HepG2 (cell line): Measurements from ENCODE around the gene TCF20. TPM values are rescaled to one million over a fixed set of nuclear protein-coding genes. Genes with fewer than 3 reads are reported as not detected.

Experiments
- ATAC-seq: fragments of 200-7000 bp; cut with Tn5 transposase; 3 replicates; pipeline ENCODE4 v1.9.1; 2020; ENCODE audit warnings: mild to moderate bottlenecking, moderate library complexity
- BruUV-seq: library from RNA; stranded (reverse); fragments of 400-500 nt; replicated peaks from 2 replicates; lab custom pipeline; 2021; lab: Mats Ljungman, UMichigan
- CTCF ChIA-PET: fragments of 300-600 bp; formaldehyde crosslinking; extraction: SDS; loops from one replicate; lab custom pipeline; 2021; ENCODE audit warnings: low total read pairs, inconsistent platforms, low intra/inter-chr PET ratio; lab: Yijun Ruan, JAX
- POLR2A ChIA-PET: fragments of 350-600 bp; sonication (Branson Sonifier 250); formaldehyde crosslinking; loops from one replicate; lab custom pipeline; 2020; ENCODE audit warnings: antibody characterized with exemption, inconsistent platforms; lab: Yijun Ruan, JAX
- DNase-seq: peaks from one replicate; pipeline ENCODE4 v3.0.0-alpha.2; 2015; ENCODE audit warnings: low spot score
- FAIRE-seq: peaks from 3 replicates; lab custom pipeline; 2011; peaks lifted over from hg19 to GRCh38; lab: Jason Lieb, UNC
- H2AFZ ChIP-seq: one replicate; pipeline ENCODE4 v1.6.1; 2011; ENCODE audit warnings: low read length, inconsistent platforms
- H3K27ac ChIP-seq: fragments of 300-600 bp; 3 replicates; pipeline ENCODE4 v1.8.0; 2011; ENCODE audit warnings: mixed run types, mild to moderate bottlenecking, mixed read lengths, low read length, inconsistent platforms; ENCODE audit not compliant: insufficient read depth; ENCODE audit errors: extremely low read length
- H3K27me3 ChIP-seq, 2 experiments: fragments of 200-600 bp in 1 of 2; 2 replicates in 1 of 2; 3 replicates in 1 of 2; pipeline versions ENCODE4 v1.6.0 to v1.8.0; 2011; ENCODE audit warnings: low read length in 2 of 2, mild to moderate bottlenecking in 2 of 2, moderate library complexity in 2 of 2, inconsistent platforms in 1 of 2; ENCODE audit not compliant: insufficient read depth in 2 of 2, control insufficient read depth in 1 of 2
- H3K36me3 ChIP-seq, 2 experiments: fragments of 200-600 bp in 1 of 2; replicated peaks in 1 of 2; 2 replicates in 1 of 2; 3 replicates in 1 of 2; pipeline versions ENCODE4 v1.5.1 to v1.8.0; 2011; ENCODE audit warnings: low read length in 2 of 2, inconsistent platforms in 1 of 2; ENCODE audit not compliant: insufficient read depth in 2 of 2, control insufficient read depth in 1 of 2
- H3K4me1 ChIP-seq: 2 replicates; pipeline ENCODE4 v1.5.1; 2012; ENCODE audit warnings: low read length, inconsistent platforms; ENCODE audit not compliant: insufficient read depth
- H3K4me2 ChIP-seq: 2 replicates; pipeline ENCODE4 v1.6.0; 2011; ENCODE audit warnings: low read depth, low read length, inconsistent platforms
- H3K4me3 ChIP-seq, 3 experiments: fragments of 200-600 bp in 1 of 3; sonication (generic), shearing (Covaris generic) in 1 of 3; replicated peaks in 1 of 3; 2 replicates each; pipeline ENCODE4 v1.5.1; 2011 to 2016; ENCODE audit warnings: low read length in 3 of 3, inconsistent platforms in 2 of 3, low read depth in 2 of 3, mild to moderate bottlenecking in 2 of 3, control low read depth in 1 of 3, mixed read lengths in 1 of 3; ENCODE audit not compliant: insufficient read depth in 1 of 3
- H3K79me2 ChIP-seq: one replicate; pipeline ENCODE4 v1.6.1; 2011; ENCODE audit warnings: low read length, inconsistent platforms; ENCODE audit not compliant: insufficient read depth
- H3K9ac ChIP-seq: 2 replicates; pipeline ENCODE4 v1.6.0; 2011; ENCODE audit warnings: mild to moderate bottlenecking, low read depth, low read length, inconsistent platforms; ENCODE audit not compliant: insufficient read depth
- H3K9me3 ChIP-seq: 2 replicates; pipeline ENCODE4 v1.5.1; 2012; ENCODE audit warnings: mild to moderate bottlenecking, low read length
- H4K20me1 ChIP-seq: 2 replicates; pipeline ENCODE4 v1.6.0; 2011; ENCODE audit warnings: inconsistent platforms, mild to moderate bottlenecking, low read length, moderate library complexity; ENCODE audit not compliant: insufficient read depth
- ARHGAP35 ChIP-seq: sonication (generic); formaldehyde crosslinking; IDR thresholded peaks from 2 replicates; pipeline ENCODE4 v1.9.0; 2022; ENCODE audit warnings: mild to moderate bottlenecking, inconsistent platforms, moderate library complexity, missing genetic modification reagents, borderline replicate concordance
- HNF4A ChIP-seq: sonication (generic); formaldehyde crosslinking; IDR thresholded peaks from 2 replicates; pipeline ENCODE4 v1.4.0; 2020; ENCODE audit warnings: missing genetic modification reagents
- HNF4G ChIP-seq, 2 experiments: sonication (generic) in 1 of 2; formaldehyde crosslinking in 1 of 2; IDR thresholded peaks; 2 replicates each; pipeline versions ENCODE4 v1.4.0 to v1.6.1; 2011 to 2020; ENCODE audit warnings: borderline replicate concordance in 2 of 2, low read depth in 2 of 2, mild to moderate bottlenecking in 2 of 2, low read length in 1 of 2, missing genetic modification reagents in 1 of 2, moderate library complexity in 1 of 2
- MNT ChIP-seq: fragments of 450-650 bp; IDR thresholded peaks from 2 replicates; pipeline ENCODE4 v1.6.1; 2016
- PLRG1 ChIP-seq: fragments of 450-650 bp; conservative IDR thresholded peaks from 2 replicates; pipeline ENCODE4 v1.6.1; 2016
- RBAK ChIP-seq: sonication (generic); formaldehyde crosslinking; IDR thresholded peaks from 2 replicates; pipeline ENCODE4 v1.5.1; 2020; ENCODE audit warnings: mild to moderate bottlenecking, missing genetic modification reagents
- SCMH1 ChIP-seq: sonication (generic); formaldehyde crosslinking; IDR thresholded peaks from 2 replicates; pipeline ENCODE4 v1.9.0; 2021; ENCODE audit warnings: missing genetic modification reagents, mild to moderate bottlenecking, borderline replicate concordance
- TRIM22 ChIP-seq: fragments of 450-650 bp; IDR thresholded peaks from 2 replicates; pipeline ENCODE4 v1.6.1; 2017
- ZC3H13 ChIP-seq: sonication (generic); formaldehyde crosslinking; IDR thresholded peaks from 2 replicates; pipeline ENCODE4 v1.8.1; 2023; ENCODE audit warnings: mild to moderate bottlenecking, missing genetic modification reagents, moderate library complexity
- ZMAT3 ChIP-seq: sonication (generic); formaldehyde crosslinking; conservative IDR thresholded peaks from 2 replicates; pipeline ENCODE4 v1.7.0; 2021; ENCODE audit warnings: missing genetic modification reagents
- ZMYM4 ChIP-seq: sonication (generic); formaldehyde crosslinking; IDR thresholded peaks from 2 replicates; pipeline ENCODE4 v1.8.1; 2023; ENCODE audit warnings: mild to moderate bottlenecking, missing genetic modification reagents
- ZNF296 ChIP-seq: sonication (generic); formaldehyde crosslinking; conservative IDR thresholded peaks from 2 replicates; pipeline ENCODE4 v1.5.0; 2020; ENCODE audit warnings: mild to moderate bottlenecking, missing genetic modification reagents
- ZNF609 ChIP-seq: sonication (generic); formaldehyde crosslinking; IDR thresholded peaks from 2 replicates; pipeline ENCODE4 v1.4.0; 2020; ENCODE audit warnings: mild to moderate bottlenecking, missing genetic modification reagents, borderline replicate concordance
- ZNF749 ChIP-seq: sonication (generic); formaldehyde crosslinking; IDR thresholded peaks from 2 replicates; pipeline ENCODE4 v1.8.0; 2022; ENCODE audit warnings: mild to moderate bottlenecking, missing genetic modification reagents, moderate library complexity, borderline replicate concordance
- ZSCAN5A ChIP-seq: sonication (generic); formaldehyde crosslinking; IDR thresholded peaks from 2 replicates; pipeline ENCODE4 v1.8.0; 2022; ENCODE audit warnings: mild to moderate bottlenecking, missing genetic modification reagents, borderline replicate concordance
- WGBS: methylation state at CpG from one replicate; pipeline ENCODE4 v1.1.6; 2017; ENCODE audit warnings: low lambda C conversion rate; 5-methylcytosine and 5-hydroxymethylcytosine counted together
- in situ Hi-C: cut with HindIII; loops from 2 replicates; pipeline ENCODE4 v1.10.0; 2017; ENCODE audit warnings: low pct_unique_long_range_greater_than_20kb; ENCODE audit not compliant: extremely low pct_ligation_motif_present
- intact Hi-C: fragments of 100-400 bp; cut with micrococcal nuclease; formaldehyde crosslinking; loops from one replicate; pipeline ENCODE4 v1.10.0; 2022; ENCODE audit not compliant: unreplicated experiment
- polyA plus RNA-seq, 8 experiments: library from polyadenylated mRNA; depleted of rRNA in 3 of 8; stranded (reverse) in 7 of 8; unstranded in 1 of 8; fragments of >200 nt; fragmentation: Illumina TruSeq in 4 of 8; extraction: Trizol in 4 of 8; gene quantifications; 2 replicates each; pipeline versions ENCODE4 v1.2.1 to v1.2.3, GENCODE V29; 2011 to 2016; ENCODE audit warnings: low read depth in 4 of 8, missing spikeins in 1 of 8, mixed read lengths in 1 of 8; ENCODE audit not compliant: insufficient read depth in 1 of 8
- total RNA-seq, 5 experiments: library from RNA; depleted of rRNA; stranded (reverse); fragments of >200 nt; fragmentation: Illumina TruSeq; extraction: Trizol; gene quantifications; 2 replicates each; pipeline ENCODE4 v1.2.3, GENCODE V29; 2016; ENCODE audit warnings: low read depth in 1 of 5

Gene TCF20
- total and polyA plus RNA-seq, 2 of the 13 experiments (the other 11 are each of a cell fraction or from before 2014, with no cell fraction given) = 12.8 to 23.7 TPM

- Histone ChIP-seq H3K27me3 (no peaks in the 10 kb centered on the region), H2AFZ (no peak overlapping the region), H4K20me1 (peaks cover 34% of the 10 kb centered on the region), H3K4me1 (peaks cover 27% of the 10 kb centered on the region), H3K27ac (no peak overlapping the region), H3K4me3 (no peak overlapping the region), H3K4me2 (no peak overlapping the region), H3K79me2 (peaks cover 74% of the 10 kb centered on the region), H3K9me3 (no peaks in the 10 kb centered on the region), H3K9ac (no peak overlapping the region), H3K36me3 (peaks cover 0 to 6% of the 10 kb centered on the region in 2 experiments; a peak in 1 of 5 replicates)
- DNase-seq = peak; percentile 13
- 20% methylated on average over 1 of the region's 1 CpG for WGBS
- no peak for ATAC-seq
- FAIRE-seq = no peak
- no TSS peak for BruUV-seq
- intact Hi-C loops (no loop called here), in situ Hi-C loops (no loop called here)
- POLR2A ChIA-PET = no interaction called here
- CTCF ChIA-PET = no interaction called here
- TF ChIP-seq RBAK (CRISPR knock-in tag) = no peak
- TF ChIP-seq PLRG1 = no peak
- no peak for TF ChIP-seq ZSCAN5A (CRISPR knock-in tag)
- no peak for TF ChIP-seq ZNF609 (CRISPR knock-in tag)
- TF ChIP-seq ZC3H13 (CRISPR knock-in tag) = no peak
- TF ChIP-seq SCMH1 (CRISPR knock-in tag) = no peak
- no peak for TF ChIP-seq ZNF749 (CRISPR knock-in tag)
- no peak for TF ChIP-seq MNT
- 0 out of 2 replicates have a peak, but pooled peaks have one; percentile 16 for TF ChIP-seq ZMYM4 (CRISPR knock-in tag)
- no peak for TF ChIP-seq ZMAT3
- TF ChIP-seq TRIM22 = no peak
- TF ChIP-seq ZNF296 (CRISPR knock-in tag) = no peak
- TF ChIP-seq ARHGAP35 (CRISPR knock-in tag) = no peak
- TF ChIP-seq HNF4G (IDR thresholded peaks at IDR 0.05; ENCODE audit: borderline replicate concordance, low read depth, low read length) = peak; percentile 46; the same call in 1 of the 2 replicates
- TF ChIP-seq HNF4G (CRISPR knock-in tag; IDR thresholded peaks at IDR 0.05; ENCODE audit: borderline replicate concordance, low read depth) = 0 out of 2 replicates have a peak, but pooled peaks have one; percentile 45
- peak; percentile 73 for TF ChIP-seq HNF4A (CRISPR knock-in tag)
Observed at GRCh38 chr22:42248995-42249394, 21.5 kb downstream of the TCF20 start.
